B cell (primary cell): Measurements from ENCODE around the gene GSTA1.

Source experiments
- EZH2 ChIP-seq: IDR thresholded peaks from 2 replicates; pipeline ENCODE4 v1.6.1; 2012; ENCODE audit warnings: borderline replicate concordance, low read depth, mild to moderate bottlenecking, moderate library complexity, low read length; ENCODE audit not compliant: insufficient read depth, poor library complexity, severe bottlenecking
- TF ChIP-seq, protein P1 (sequence below): fragments of 200-600 bp; IDR thresholded peaks from one replicate; pipeline ENCODE4 v1.8.0; 2022; ENCODE audit warnings: antibody characterized with exemption, mild to moderate bottlenecking

DNA sequence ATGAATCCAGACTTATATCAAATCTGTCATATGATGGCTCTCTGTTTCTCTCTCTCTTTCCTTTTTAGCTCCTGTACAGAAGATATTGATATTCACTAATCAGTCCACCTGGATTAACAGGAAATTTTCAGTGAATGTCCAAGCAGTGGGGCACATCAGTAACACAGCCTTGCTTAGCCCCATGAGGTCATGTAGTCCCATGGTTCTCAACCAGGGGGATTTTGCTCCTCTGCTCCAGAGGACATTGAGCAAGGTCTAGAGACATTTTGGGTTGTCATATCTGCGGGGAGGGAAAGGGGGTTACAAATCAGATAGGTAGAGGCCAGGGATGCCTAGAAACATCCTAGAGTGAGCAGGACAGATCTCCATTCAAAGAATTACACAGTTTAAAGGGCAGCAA lies 810 bp downstream of the GSTA1 start:
- TF ChIP-seq, protein P1, sequence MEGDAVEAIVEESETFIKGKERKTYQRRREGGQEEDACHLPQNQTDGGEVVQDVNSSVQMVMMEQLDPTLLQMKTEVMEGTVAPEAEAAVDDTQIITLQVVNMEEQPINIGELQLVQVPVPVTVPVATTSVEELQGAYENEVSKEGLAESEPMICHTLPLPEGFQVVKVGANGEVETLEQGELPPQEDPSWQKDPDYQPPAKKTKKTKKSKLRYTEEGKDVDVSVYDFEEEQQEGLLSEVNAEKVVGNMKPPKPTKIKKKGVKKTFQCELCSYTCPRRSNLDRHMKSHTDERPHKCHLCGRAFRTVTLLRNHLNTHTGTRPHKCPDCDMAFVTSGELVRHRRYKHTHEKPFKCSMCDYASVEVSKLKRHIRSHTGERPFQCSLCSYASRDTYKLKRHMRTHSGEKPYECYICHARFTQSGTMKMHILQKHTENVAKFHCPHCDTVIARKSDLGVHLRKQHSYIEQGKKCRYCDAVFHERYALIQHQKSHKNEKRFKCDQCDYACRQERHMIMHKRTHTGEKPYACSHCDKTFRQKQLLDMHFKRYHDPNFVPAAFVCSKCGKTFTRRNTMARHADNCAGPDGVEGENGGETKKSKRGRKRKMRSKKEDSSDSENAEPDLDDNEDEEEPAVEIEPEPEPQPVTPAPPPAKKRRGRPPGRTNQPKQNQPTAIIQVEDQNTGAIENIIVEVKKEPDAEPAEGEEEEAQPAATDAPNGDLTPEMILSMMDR = no peak
- TF ChIP-seq EZH2 = no peak
